PFSK-1 (cell line): ENCODE data around the gene AFAP1L2.

Experiments used
- FOXP2 ChIP-seq: optimal IDR thresholded peaks from 2 replicates; pipeline ENCODE3; 2011; ENCODE audit warnings: borderline replicate concordance, control low read depth, inconsistent platforms; ENCODE audit not compliant: insufficient read depth; ENCODE audit errors: extremely low read length, extremely low read depth
- POLR2AphosphoS5 ChIP-seq: IDR thresholded peaks from 2 replicates; pipeline ENCODE4 v1.6.1; 2012; ENCODE audit warnings: low read depth, mild to moderate bottlenecking, control low read depth, low read length, moderate library complexity
- REST ChIP-seq, 2 experiments: IDR thresholded peaks; 2 replicates each; pipeline versions ENCODE4 v1.6.1 to v1.8.0; 2011 to 2012; ENCODE audit warnings: low read depth in 2 of 2, low read length in 2 of 2, control low read depth in 1 of 2, inconsistent platforms in 1 of 2, mild to moderate bottlenecking in 1 of 2, moderate library complexity in 1 of 2; ENCODE audit not compliant: insufficient read depth in 1 of 2
- SIN3A ChIP-seq: IDR thresholded peaks from 2 replicates; pipeline ENCODE4 v1.6.1; 2012; ENCODE audit warnings: mild to moderate bottlenecking, low read length, moderate library complexity, borderline replicate concordance; ENCODE audit not compliant: insufficient read depth
- TAF1 ChIP-seq: IDR thresholded peaks from 2 replicates; pipeline ENCODE4 v1.6.1; 2012; ENCODE audit warnings: low read length, control low read depth, borderline replicate concordance; ENCODE audit not compliant: insufficient read depth

Gene AFAP1L2

GRCh38 chr10:114335614-114336013 is 68.7 kb downstream of the AFAP1L2 start:
- no peak for TF ChIP-seq FOXP2
- TF ChIP-seq TAF1: no peak
- no peak for TF ChIP-seq SIN3A
- TF ChIP-seq REST (IDR thresholded peaks at IDR 0.05; ENCODE audit: insufficient read depth in 1 of 2, low read depth in 2 of 2, low read length in 2 of 2): no peak
- TF ChIP-seq POLR2AphosphoS5: no peak

GRCh38 chr10:114334301-114334700 is 70.0 kb downstream of the AFAP1L2 start:
- no peak for TF ChIP-seq POLR2AphosphoS5
- no peak for TF ChIP-seq FOXP2
- TF ChIP-seq REST (IDR thresholded peaks at IDR 0.05; ENCODE audit: insufficient read depth in 1 of 2, low read depth in 2 of 2, low read length in 2 of 2): no peak
- TF ChIP-seq SIN3A: no peak
- no peak for TF ChIP-seq TAF1

- TF ChIP-seq REST (IDR thresholded peaks at IDR 0.05; ENCODE audit: insufficient read depth in 1 of 2, low read depth in 2 of 2, low read length in 2 of 2): no peak
- TF ChIP-seq FOXP2: no peak
- TF ChIP-seq SIN3A: no peak
- no peak for TF ChIP-seq POLR2AphosphoS5
- no peak for TF ChIP-seq TAF1
These were observed 71.8 kb downstream of the AFAP1L2 start for GRCh38 chr10:114332301-114333192.

- TF ChIP-seq FOXP2 (no peak), POLR2AphosphoS5 (no peak), TAF1 (no peak), SIN3A (no peak), REST (IDR thresholded peaks at IDR 0.05; ENCODE audit: insufficient read depth in 1 of 2, low read depth in 2 of 2, low read length in 2 of 2) (no peak)
These were observed 74.5 kb downstream of the AFAP1L2 start for GRCh38 chr10:114329634-114330365.
